Vagina (tissue), 2 donors: ENCODE data around the gene ZNF30.

Experiments
- POLR2A ChIP-seq, 2 donors: fragments of 450-650 bp; IDR thresholded peaks; one replicate each; pipeline ENCODE4 v1.6.1; 2017; ENCODE audit warnings: antibody characterized with exemption in 2 of 2, mild to moderate bottlenecking in 2 of 2, moderate library complexity in 2 of 2
- TF ChIP-seq, protein P1 (sequence below), 3 experiments: fragments of 450-650 bp in 2 of 3; fragments of 200-600 bp in 1 of 3; sonication (generic) in 1 of 3; IDR thresholded peaks; one replicate each; pipeline ENCODE4 v1.5.1; 2017 to 2019; ENCODE audit warnings: antibody characterized with exemption in 3 of 3, mild to moderate bottlenecking in 2 of 3, moderate library complexity in 2 of 3

DNA sequence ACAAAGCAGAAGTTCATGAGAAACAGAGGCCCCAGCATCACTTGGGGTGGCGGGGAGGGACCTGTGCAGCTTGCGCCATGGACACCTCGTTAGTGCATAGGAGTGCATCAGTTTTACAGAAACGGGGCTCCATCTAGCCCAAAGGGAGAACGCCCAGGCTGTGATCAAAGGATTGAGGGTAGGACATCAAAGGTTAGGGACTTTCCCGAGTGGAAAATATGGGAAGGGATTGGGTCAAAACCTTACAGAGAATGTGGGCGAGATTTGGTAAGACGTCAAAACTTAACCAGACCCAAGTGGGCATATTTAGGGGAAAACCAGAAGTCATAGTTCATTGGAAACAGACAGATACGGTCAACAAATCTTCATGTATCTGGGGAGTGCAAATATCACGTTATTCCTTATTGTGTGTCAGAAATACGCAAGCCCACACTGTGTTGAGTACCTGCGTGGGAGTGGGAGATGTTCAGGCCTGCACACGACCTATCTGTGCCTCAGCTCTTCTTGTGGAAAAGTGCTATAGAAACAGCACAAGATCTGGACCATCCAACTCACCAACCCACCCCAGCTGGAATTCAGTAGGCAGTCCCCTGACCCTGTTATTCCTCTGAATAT, 64.0 kb downstream of the ZNF30 start:
- TF ChIP-seq, protein P1, sequence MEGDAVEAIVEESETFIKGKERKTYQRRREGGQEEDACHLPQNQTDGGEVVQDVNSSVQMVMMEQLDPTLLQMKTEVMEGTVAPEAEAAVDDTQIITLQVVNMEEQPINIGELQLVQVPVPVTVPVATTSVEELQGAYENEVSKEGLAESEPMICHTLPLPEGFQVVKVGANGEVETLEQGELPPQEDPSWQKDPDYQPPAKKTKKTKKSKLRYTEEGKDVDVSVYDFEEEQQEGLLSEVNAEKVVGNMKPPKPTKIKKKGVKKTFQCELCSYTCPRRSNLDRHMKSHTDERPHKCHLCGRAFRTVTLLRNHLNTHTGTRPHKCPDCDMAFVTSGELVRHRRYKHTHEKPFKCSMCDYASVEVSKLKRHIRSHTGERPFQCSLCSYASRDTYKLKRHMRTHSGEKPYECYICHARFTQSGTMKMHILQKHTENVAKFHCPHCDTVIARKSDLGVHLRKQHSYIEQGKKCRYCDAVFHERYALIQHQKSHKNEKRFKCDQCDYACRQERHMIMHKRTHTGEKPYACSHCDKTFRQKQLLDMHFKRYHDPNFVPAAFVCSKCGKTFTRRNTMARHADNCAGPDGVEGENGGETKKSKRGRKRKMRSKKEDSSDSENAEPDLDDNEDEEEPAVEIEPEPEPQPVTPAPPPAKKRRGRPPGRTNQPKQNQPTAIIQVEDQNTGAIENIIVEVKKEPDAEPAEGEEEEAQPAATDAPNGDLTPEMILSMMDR (IDR thresholded peaks at IDR 0.05): no peak
- no peak for TF ChIP-seq POLR2A (IDR thresholded peaks at IDR 0.05)
